Dendritic cell treated with granulocyte-macrophage colony-stimulating factor and Interleukin-4, amounts not matched to agents 40 ng/mL and 50 ng/mL, for 4 days (primary cell): ENCODE measurements around the gene CXXC4.

ENCODE experiments used
- H3K27ac Mint-ChIP-seq: one replicate; pipeline ENCODE4 v1.8.0; 2022; ENCODE audit warnings: mild to moderate bottlenecking, mixed read lengths
- H3K27me3 Mint-ChIP-seq: one replicate; pipeline ENCODE4 v1.8.0; 2022; ENCODE audit warnings: mild to moderate bottlenecking, mixed read lengths
- H3K36me3 Mint-ChIP-seq: one replicate; pipeline ENCODE4 v1.8.0; 2022; ENCODE audit warnings: low read depth, mixed read lengths
- H3K4me1 Mint-ChIP-seq: one replicate; pipeline ENCODE4 v1.8.0; 2022; ENCODE audit warnings: low read depth, mixed read lengths
- H3K4me3 Mint-ChIP-seq: one replicate; pipeline ENCODE4 v1.8.0; 2022; ENCODE audit warnings: mild to moderate bottlenecking, moderate library complexity, mixed read lengths
- H3K9me3 Mint-ChIP-seq: one replicate; pipeline ENCODE4 v1.8.0; 2022; ENCODE audit warnings: mixed read lengths
- intact Hi-C: fragments of 100-400 bp; cut with micrococcal nuclease; formaldehyde crosslinking; loops from one replicate; pipeline ENCODE4 v1.15.0; 2022

Gene CXXC4

GRCh38 chr4:104465619-104466018, 29.1 kb downstream of the CXXC4 start:
- Mint-ChIP-seq H3K9me3 (no peaks in the 10 kb centered on the region), H3K4me1 (no peaks in the 10 kb centered on the region), H3K4me3 (no peak overlapping the region), H3K36me3 (no peaks in the 10 kb centered on the region), H3K27me3 (no peaks in the 10 kb centered on the region), H3K27ac (no peak overlapping the region)
- intact Hi-C loops: no loop called here

- H3K36me3 Mint-ChIP-seq: no peaks in the 10 kb centered on the region
- H3K27me3 Mint-ChIP-seq: no peaks in the 10 kb centered on the region
Observed at GRCh38 chr4:104465201-104465600, 29.5 kb downstream of the CXXC4 start.

GRCh38 chr4:104462641-104463040, 32.1 kb downstream of the CXXC4 start:
- H3K27ac Mint-ChIP-seq: no peak overlapping the region
- no peaks in the 10 kb centered on the region for H3K4me1 Mint-ChIP-seq
- no peaks in the 10 kb centered on the region for H3K9me3 Mint-ChIP-seq
- intact Hi-C loops: no loop called here
- no peak overlapping the region for H3K4me3 Mint-ChIP-seq
- H3K36me3 Mint-ChIP-seq: no peaks in the 10 kb centered on the region
- H3K27me3 Mint-ChIP-seq: no peaks in the 10 kb centered on the region

More at GRCh38 chr4:104465201-104465600, 29.5 kb downstream of the CXXC4 start:
- Mint-ChIP-seq H3K4me3 (no peak overlapping the region), H3K27ac (no peak overlapping the region), H3K4me1 (no peaks in the 10 kb centered on the region), H3K9me3 (no peaks in the 10 kb centered on the region)
- intact Hi-C loops: no loop called here

- no peaks in the 10 kb centered on the region for H3K36me3 Mint-ChIP-seq
- H3K4me3 Mint-ChIP-seq: no peak overlapping the region
- no peaks in the 10 kb centered on the region for H3K9me3 Mint-ChIP-seq
- H3K27me3 Mint-ChIP-seq: no peaks in the 10 kb centered on the region
- H3K4me1 Mint-ChIP-seq: no peaks in the 10 kb centered on the region
- no peak overlapping the region for H3K27ac Mint-ChIP-seq
- intact Hi-C loops: no loop called here
Observed at GRCh38 chr4:104457308-104457981, 37.2 kb downstream of the CXXC4 start.

- Mint-ChIP-seq H3K9me3 (no peaks in the 10 kb centered on the region), H3K27me3 (no peaks in the 10 kb centered on the region), H3K36me3 (no peaks in the 10 kb centered on the region), H3K27ac (no peak overlapping the region), H3K4me3 (no peak overlapping the region), H3K4me1 (no peaks in the 10 kb centered on the region)
- intact Hi-C loops: no loop called here
Observed at GRCh38 chr4:104451573-104451972, 43.1 kb downstream of the CXXC4 start.

- Mint-ChIP-seq H3K27me3 (no peaks in the 10 kb centered on the region), H3K27ac (no peak overlapping the region), H3K4me3 (no peak overlapping the region), H3K9me3 (no peaks in the 10 kb centered on the region), H3K36me3 (no peaks in the 10 kb centered on the region), H3K4me1 (no peaks in the 10 kb centered on the region)
- intact Hi-C loops: no loop called here
Observed at GRCh38 chr4:104449537-104449936, 45.2 kb downstream of the CXXC4 start.

- Mint-ChIP-seq H3K4me3 (no peak overlapping the region), H3K36me3 (no peaks in the 10 kb centered on the region)
Observed at GRCh38 chr4:104447294-104447693, 47.4 kb downstream of the CXXC4 start.

GRCh38 chr4:104446431-104447278, 48.0 kb downstream of the CXXC4 start:
- intact Hi-C loops: no loop called here
- Mint-ChIP-seq H3K36me3 (no peaks in the 10 kb centered on the region), H3K9me3 (no peaks in the 10 kb centered on the region)

More at GRCh38 chr4:104447294-104447693, 47.4 kb downstream of the CXXC4 start:
- Mint-ChIP-seq H3K27ac (no peak overlapping the region), H3K9me3 (no peaks in the 10 kb centered on the region), H3K27me3 (no peaks in the 10 kb centered on the region), H3K4me1 (no peaks in the 10 kb centered on the region)
- intact Hi-C loops: no loop called here

GRCh38 chr4:104444685-104445084, 50.0 kb downstream of the CXXC4 start:
- no peak overlapping the region for H3K4me3 Mint-ChIP-seq
- intact Hi-C loops: no loop called here
- no peaks in the 10 kb centered on the region for H3K27me3 Mint-ChIP-seq

More at GRCh38 chr4:104446431-104447278, 48.0 kb downstream of the CXXC4 start:
- Mint-ChIP-seq H3K27me3 (no peaks in the 10 kb centered on the region), H3K4me3 (no peak overlapping the region), H3K27ac (no peak overlapping the region), H3K4me1 (no peaks in the 10 kb centered on the region)

GRCh38 chr4:104436542-104436941, 58.2 kb downstream of the CXXC4 start:
- Mint-ChIP-seq H3K27me3 (no peaks in the 10 kb centered on the region), H3K9me3 (peaks cover 18% of the 10 kb centered on the region), H3K4me3 (no peak overlapping the region), H3K27ac (no peak overlapping the region), H3K4me1 (no peaks in the 10 kb centered on the region), H3K36me3 (no peaks in the 10 kb centered on the region)
- intact Hi-C loops: no loop called here

More at GRCh38 chr4:104444685-104445084, 50.0 kb downstream of the CXXC4 start:
- no peaks in the 10 kb centered on the region for H3K4me1 Mint-ChIP-seq
- H3K36me3 Mint-ChIP-seq: no peaks in the 10 kb centered on the region
- H3K27ac Mint-ChIP-seq: no peak overlapping the region
- H3K9me3 Mint-ChIP-seq: no peaks in the 10 kb centered on the region

GRCh38 chr4:104429150-104429741, 65.4 kb downstream of the CXXC4 start:
- Mint-ChIP-seq H3K27ac (no peak overlapping the region), H3K4me3 (no peak overlapping the region), H3K9me3 (no peaks in the 10 kb centered on the region), H3K36me3 (no peaks in the 10 kb centered on the region), H3K27me3 (no peaks in the 10 kb centered on the region), H3K4me1 (no peaks in the 10 kb centered on the region)
- intact Hi-C loops: no loop called here

GRCh38 chr4:104425948-104426347, 68.7 kb downstream of the CXXC4 start:
- intact Hi-C loops: no loop called here
- H3K27me3 Mint-ChIP-seq: no peaks in the 10 kb centered on the region
- H3K36me3 Mint-ChIP-seq: no peaks in the 10 kb centered on the region
- no peaks in the 10 kb centered on the region for H3K4me1 Mint-ChIP-seq
- no peak overlapping the region for H3K27ac Mint-ChIP-seq
- no peak overlapping the region for H3K4me3 Mint-ChIP-seq
- H3K9me3 Mint-ChIP-seq: no peaks in the 10 kb centered on the region

- no peaks in the 10 kb centered on the region for H3K9me3 Mint-ChIP-seq
- intact Hi-C loops: no loop called here
- no peaks in the 10 kb centered on the region for H3K4me1 Mint-ChIP-seq
- H3K36me3 Mint-ChIP-seq: no peaks in the 10 kb centered on the region
- H3K27ac Mint-ChIP-seq: no peak overlapping the region
- H3K4me3 Mint-ChIP-seq: no peak overlapping the region
- H3K27me3 Mint-ChIP-seq: no peaks in the 10 kb centered on the region
Observed at GRCh38 chr4:104424989-104425388, 69.7 kb downstream of the CXXC4 start.

GRCh38 chr4:104424475-104424941, 70.2 kb downstream of the CXXC4 start:
- Mint-ChIP-seq H3K4me1 (no peaks in the 10 kb centered on the region), H3K9me3 (no peaks in the 10 kb centered on the region), H3K27me3 (no peaks in the 10 kb centered on the region), H3K36me3 (no peaks in the 10 kb centered on the region), H3K27ac (no peak overlapping the region), H3K4me3 (no peak overlapping the region)
- intact Hi-C loops: no loop called here
